Right cardiac atrium (tissue), 5 donors: ENCODE results near the gene LELP1. TPM values are rescaled to one million over a fixed set of nuclear protein-coding genes. Genes with fewer than 3 reads are reported as not detected.
"Not testable (repeated sequence)": the region's sequence is repeated elsewhere in the genome, so short reads cannot be mapped to it uniquely, and the experiment has no call there.

Experiments
- ATAC-seq, 2 donors: fragments of 200-7000 bp; cut with Tn5 transposase; one replicate each; pipeline versions ENCODE4 v1.8.0 to v1.9.1; 2020; ENCODE audit warnings: moderate library complexity in 2 of 2, mild to moderate bottlenecking in 1 of 2
- DNase-seq, 3 donors: peaks; one replicate each; pipeline ENCODE4 v3.0.0-alpha.2; 2020
- H3K27ac ChIP-seq: one replicate; pipeline ENCODE4 v1.5.1; 2013; ENCODE audit warnings: mild to moderate bottlenecking, low read length, control low read depth, moderate library complexity
- H3K27me3 ChIP-seq: one replicate; pipeline ENCODE4 v1.6.1; 2013; ENCODE audit not compliant: control insufficient read depth, insufficient read depth
- H3K4me1 ChIP-seq: one replicate; pipeline ENCODE4 v1.6.1; 2013; ENCODE audit warnings: low read length; ENCODE audit not compliant: control insufficient read depth, insufficient read depth
- H3K4me3 ChIP-seq: one replicate; pipeline ENCODE4 v1.5.1; 2013; ENCODE audit warnings: low read length, control low read depth
- H3K9me3 ChIP-seq: one replicate; pipeline ENCODE4 v1.6.1; 2013; ENCODE audit warnings: low read length; ENCODE audit not compliant: control insufficient read depth
- WGBS: extraction: QIAGEN DNeasy Blood & Tissue Kit; methylation state at CpG from one replicate; pipeline ENCODE4 v1.1.7; 2013; 5-methylcytosine and 5-hydroxymethylcytosine counted together
- intact Hi-C, 4 donors: fragments of 100-400 bp; cut with DNase I; formaldehyde crosslinking; loops; one replicate each; pipeline versions ENCODE4 v1.11.0 to v1.14.0; 2022 to 2023
- polyA plus RNA-seq: library from polyadenylated mRNA; stranded (reverse); fragments of 200-250 nt; gene quantifications from one replicate; pipeline ENCODE4 v1.2.3, GENCODE V29; 2013
- total RNA-seq, 4 donors: library from RNA; stranded (reverse); fragmentation: NEBNext Ultra II Directional; extraction: Animal tissue kit (Norgen Biotek cat#: 25700); gene quantifications; one replicate each; pipeline ENCODE4 v1.2.1, GENCODE V29; 2021
- donor health status: healthy with polysubstance abuse.
- donor health status: DM: no; HTN: yes; CAD: no.
- donor health status: DM: no; HTN: no; CAD: no.
- donor health status: DM: no; HTN: yes; CAD: no; lungs with severe emphysema.
- donor health status: DM: yes; HTN: yes; CAD: no.

The LELP1 gene
- total and polyA plus RNA-seq, 5 donors: not detected

GRCh38 chr1:153229076-153229829 is 26.0 kb downstream of the LELP1 start:
- DNase-seq (peak in 1 of 3 donors; percentile 48), ATAC-seq (peak in 1 of 2 donors; percentile 34)
- not testable (repeated sequence) for H3K27me3 ChIP-seq, H3K27ac ChIP-seq, H3K4me3 ChIP-seq, H3K4me1 ChIP-seq, H3K9me3 ChIP-seq
- WGBS: 47% methylated on average over 12 of the region's 12 CpGs
- intact Hi-C loops: loop anchor here in 1 of 4 donors (10.0 kb wide), 1 partner anchor 354 kb away; the partner anchor contains the start of gene SMCP

GRCh38 chr1:153231363-153231762 is 28.1 kb downstream of the LELP1 start:
- peak in 1 of 2 donors; percentile 19 for ATAC-seq

DNA sequence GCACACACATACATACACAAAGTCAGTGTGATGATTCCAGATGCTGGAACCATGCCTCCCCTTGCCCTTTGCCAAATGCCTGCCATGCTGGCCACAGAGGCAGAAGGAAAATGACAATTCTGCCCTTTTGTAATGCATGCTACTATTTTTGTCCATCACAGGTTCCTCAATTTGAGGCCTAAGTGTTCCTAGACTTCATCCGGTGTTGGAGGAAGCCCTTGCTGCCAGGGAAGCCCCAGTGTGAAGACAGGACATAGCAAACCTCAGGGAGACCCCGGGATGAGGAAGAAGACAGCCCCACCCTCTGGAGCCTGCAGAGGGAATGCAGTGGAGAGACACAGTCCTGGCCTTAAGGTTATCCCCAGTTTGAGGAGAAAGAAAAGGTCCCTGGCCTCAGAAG is 28.6 kb downstream of the LELP1 start:
- Histone ChIP-seq H3K4me3 (no peak overlapping the region), H3K27ac (no peak overlapping the region), H3K27me3 (no peaks in the 10 kb centered on the region), H3K9me3 (no peaks in the 10 kb centered on the region), H3K4me1 (no peaks in the 10 kb centered on the region)
- WGBS: 52% methylated on average over 2 of the region's 2 CpGs
- intact Hi-C loops: no loop called here
- ATAC-seq (peak; percentile 51 to 72), DNase-seq (peak in 1 of 3 donors; percentile 51)

More at GRCh38 chr1:153231363-153231762, 28.1 kb downstream of the LELP1 start:
- intact Hi-C loops: no loop called here
- Histone ChIP-seq H3K27ac (no peak overlapping the region), H3K4me3 (no peak overlapping the region), H3K4me1 (no peaks in the 10 kb centered on the region), H3K9me3 (no peaks in the 10 kb centered on the region), H3K27me3 (no peaks in the 10 kb centered on the region)
- 81% methylated on average over 4 of the region's 4 CpGs for WGBS
- no peak for DNase-seq

- Histone ChIP-seq H3K9me3 (no peaks in the 10 kb centered on the region), H3K4me1 (no peaks in the 10 kb centered on the region), H3K27me3 (no peaks in the 10 kb centered on the region), H3K4me3 (no peak overlapping the region), H3K27ac (no peak overlapping the region)
- 66% methylated on average over 3 of the region's 3 CpGs for WGBS
- ATAC-seq (peak in 1 of 2 donors; percentile 50), DNase-seq (no peak)
- intact Hi-C loops: no loop called here
Measured at GRCh38 chr1:153232553-153232952, 29.3 kb downstream of the LELP1 start.

- WGBS: 78% methylated on average over 1 of the region's 1 CpG
- H3K27ac ChIP-seq: no peak overlapping the region
- intact Hi-C loops: no loop called here
- H3K27me3 ChIP-seq: no peaks in the 10 kb centered on the region
- no peaks in the 10 kb centered on the region for H3K4me1 ChIP-seq
- no peak for DNase-seq
- no peaks in the 10 kb centered on the region for H3K9me3 ChIP-seq
- no peak for ATAC-seq
- no peak overlapping the region for H3K4me3 ChIP-seq
Measured at GRCh38 chr1:153233448-153233847, 30.2 kb downstream of the LELP1 start.

- H3K4me1 ChIP-seq: no peaks in the 10 kb centered on the region
- 41% methylated on average over 2 of the region's 2 CpGs for WGBS
- no peak overlapping the region for H3K27ac ChIP-seq
- intact Hi-C loops: no loop called here
- no peak for DNase-seq
- ATAC-seq: no peak
- H3K9me3 ChIP-seq: no peaks in the 10 kb centered on the region
- H3K27me3 ChIP-seq: no peaks in the 10 kb centered on the region
- no peak overlapping the region for H3K4me3 ChIP-seq
Measured at GRCh38 chr1:153238527-153238926, 35.3 kb downstream of the LELP1 start.

GRCh38 chr1:153242160-153242559 is 38.9 kb downstream of the LELP1 start:
- Histone ChIP-seq H3K27me3 (no peaks in the 10 kb centered on the region), H3K27ac (no peak overlapping the region), H3K4me3 (no peak overlapping the region), H3K4me1 (no peaks in the 10 kb centered on the region), H3K9me3 (no peaks in the 10 kb centered on the region)
- intact Hi-C loops: no loop called here
- WGBS: 83% methylated on average over 1 of the region's 1 CpG
- DNase-seq (no peak), ATAC-seq (no peak)

- no peaks in the 10 kb centered on the region for H3K27me3 ChIP-seq
- 92% methylated on average over 4 of the region's 4 CpGs for WGBS
- no peak for ATAC-seq
- no peak for DNase-seq
- intact Hi-C loops: no loop called here
- no peaks in the 10 kb centered on the region for H3K4me1 ChIP-seq
- H3K9me3 ChIP-seq: no peaks in the 10 kb centered on the region
- H3K4me3 ChIP-seq: no peak overlapping the region
- no peak overlapping the region for H3K27ac ChIP-seq
Measured at GRCh38 chr1:153245466-153245865, 42.2 kb downstream of the LELP1 start.

DNA sequence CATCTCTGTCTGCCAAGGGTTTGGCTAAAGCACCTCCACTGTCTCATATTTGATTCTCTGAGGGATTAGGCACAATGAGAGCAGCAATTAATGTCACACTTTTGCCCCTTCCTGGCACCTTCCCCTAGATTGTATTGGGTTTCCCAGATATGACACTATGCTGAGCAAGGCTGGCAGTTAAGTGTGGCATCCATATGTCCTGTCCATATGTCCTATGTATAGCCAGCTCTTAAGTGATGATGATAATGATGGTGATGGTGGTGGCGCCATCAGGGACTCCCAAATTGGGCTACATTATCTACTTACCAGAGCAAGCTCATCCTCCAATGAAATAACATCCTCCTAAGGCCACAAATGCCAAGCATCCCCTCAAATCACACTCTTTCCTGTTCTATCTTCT is 42.8 kb downstream of the LELP1 start:
- no peak overlapping the region for H3K4me3 ChIP-seq
- 90% methylated on average over 1 of the region's 1 CpG for WGBS
- ATAC-seq: no peak
- H3K27me3 ChIP-seq: no peaks in the 10 kb centered on the region
- no peak for DNase-seq
- no peak overlapping the region for H3K27ac ChIP-seq
- H3K9me3 ChIP-seq: no peaks in the 10 kb centered on the region
- intact Hi-C loops: no loop called here
- H3K4me1 ChIP-seq: no peaks in the 10 kb centered on the region

DNA sequence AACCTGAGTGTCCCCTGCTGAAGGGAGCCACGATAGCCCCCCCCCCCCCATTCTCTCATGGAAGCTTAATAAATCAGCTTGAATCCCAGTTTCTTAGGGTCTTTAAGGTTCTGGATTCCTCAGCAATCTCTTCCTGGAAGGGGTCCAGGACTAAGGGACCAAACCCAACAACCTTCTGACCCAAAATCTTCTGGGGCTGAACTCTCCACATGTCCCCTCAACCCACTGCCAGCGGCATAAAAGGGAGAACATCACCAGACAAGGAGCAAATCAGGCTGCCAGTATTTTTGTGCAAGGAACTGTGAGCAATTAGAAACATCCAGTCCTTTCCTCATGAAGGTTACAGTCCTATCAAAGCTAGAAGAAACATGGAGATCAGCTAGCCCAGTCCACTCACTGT is 43.6 kb downstream of the LELP1 start:
- 79% methylated on average over 2 of the region's 2 CpGs for WGBS

DNA sequence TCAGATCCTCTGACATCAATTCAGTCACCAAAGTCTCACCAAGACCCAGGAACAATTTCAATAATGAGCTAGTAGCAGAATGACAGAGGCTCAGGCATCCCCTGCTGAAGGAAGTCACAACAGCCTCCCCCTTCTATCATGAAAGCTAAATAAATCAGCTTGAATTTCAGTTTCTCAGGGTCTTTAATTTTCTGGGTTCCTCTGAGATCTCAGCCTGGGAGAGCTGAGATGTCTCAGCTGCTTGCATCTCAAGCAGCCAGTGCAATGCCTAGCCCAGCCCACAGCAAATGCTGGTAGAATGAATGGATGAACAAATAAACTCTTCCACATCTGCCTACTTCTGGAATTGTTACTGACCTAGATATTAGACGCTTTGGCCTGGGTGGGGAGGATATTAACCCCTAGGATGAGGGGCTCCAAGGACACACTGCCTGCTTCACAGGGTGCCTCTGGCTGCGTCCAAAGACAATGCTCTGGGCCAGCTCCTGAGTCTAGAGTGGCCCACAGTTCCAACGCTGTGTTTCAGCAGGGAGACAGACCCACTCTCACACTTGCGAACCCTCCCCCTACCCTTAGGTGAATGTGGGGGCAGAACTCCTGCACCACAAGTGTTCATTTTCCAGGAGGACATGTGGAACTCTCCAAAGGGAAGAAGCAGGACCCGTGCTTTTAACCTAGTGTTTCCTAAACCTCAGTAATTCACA is 45.1 kb downstream of the LELP1 start:
- intact Hi-C loops: no loop called here
- DNase-seq: no peak
- Histone ChIP-seq H3K4me3 (no peak overlapping the region), H3K27me3 (no peaks in the 10 kb centered on the region), H3K4me1 (no peaks in the 10 kb centered on the region), H3K27ac (no peak overlapping the region), H3K9me3 (no peaks in the 10 kb centered on the region)
- 56% methylated on average over 5 of the region's 5 CpGs for WGBS
- ATAC-seq: no peak

More for the DNA sequence above, 43.6 kb downstream of the LELP1 start:
- Histone ChIP-seq H3K27me3 (no peaks in the 10 kb centered on the region), H3K27ac (no peak overlapping the region), H3K4me3 (no peak overlapping the region), H3K9me3 (no peaks in the 10 kb centered on the region), H3K4me1 (no peaks in the 10 kb centered on the region)
- intact Hi-C loops: no loop called here
- no peak for DNase-seq
- ATAC-seq: no peak
